Muscle layer of colon (tissue), 2 donors: ENCODE data around the gene EDIL3.

Source experiments
- H3K27ac ChIP-seq: one replicate; pipeline ENCODE4 v1.7.0; 2013; ENCODE audit warnings: low read depth, mild to moderate bottlenecking, low read length, moderate library complexity
- H3K27me3 ChIP-seq, 2 donors: one replicate each; pipeline ENCODE4 v1.7.0; 2013; ENCODE audit warnings: low read length in 2 of 2, mild to moderate bottlenecking in 2 of 2; ENCODE audit not compliant: insufficient read depth in 2 of 2, control insufficient read depth in 1 of 2
- H3K36me3 ChIP-seq: one replicate; pipeline ENCODE4 v1.7.0; 2013; ENCODE audit warnings: mild to moderate bottlenecking, low read length; ENCODE audit not compliant: insufficient read depth
- H3K4me1 ChIP-seq: one replicate; pipeline ENCODE4 v1.7.0; 2013; ENCODE audit warnings: mild to moderate bottlenecking, low read length; ENCODE audit not compliant: insufficient read depth
- H3K4me3 ChIP-seq, 2 donors: one replicate each; pipeline ENCODE4 v1.7.0; 2013; ENCODE audit warnings: low read length in 2 of 2, low read depth in 1 of 2, mild to moderate bottlenecking in 1 of 2, moderate library complexity in 1 of 2
- H3K9ac ChIP-seq: one replicate; pipeline ENCODE4 v1.7.0; 2013; ENCODE audit warnings: low read length
- H3K9me3 ChIP-seq: one replicate; pipeline ENCODE4 v1.7.0; 2013; ENCODE audit warnings: mild to moderate bottlenecking, low read length
- donor health status: abdominal sarcoma.
- donor health status: Adenocarcinoma of cecum.

EDIL3 gene

GRCh38 chr5:84274585-84275468 is 109.9 kb downstream of the EDIL3 start:
- H3K27me3 ChIP-seq, result no peaks in the 10 kb centered on the region
- no peaks in the 10 kb centered on the region for H3K9me3 ChIP-seq
- no peak overlapping the region for H3K27ac ChIP-seq
- no peaks in the 10 kb centered on the region for H3K36me3 ChIP-seq
- H3K4me1 ChIP-seq, result no peaks in the 10 kb centered on the region
- H3K4me3 ChIP-seq, result no peak overlapping the region
- H3K9ac ChIP-seq, result no peak overlapping the region

DNA sequence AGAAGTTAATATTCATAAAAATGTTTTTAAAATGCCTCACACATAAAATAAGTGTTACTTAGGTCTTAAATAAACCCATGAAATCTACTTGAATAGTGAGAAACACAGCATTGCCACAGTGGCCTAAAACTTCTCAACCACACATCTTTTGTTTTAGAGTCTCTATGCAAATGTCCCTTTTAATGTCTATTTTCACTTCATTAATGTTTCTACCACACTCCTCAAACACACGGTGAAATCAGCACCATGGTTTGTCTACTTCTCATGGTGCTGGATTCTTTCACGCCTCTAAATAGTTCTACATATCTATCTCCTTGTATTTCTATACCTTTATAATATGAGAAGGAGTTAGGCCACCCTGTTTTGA is 111.2 kb downstream of the EDIL3 start:
- no peak overlapping the region for H3K27ac ChIP-seq
- no peaks in the 10 kb centered on the region for H3K36me3 ChIP-seq

GRCh38 chr5:84272771-84273516 is 111.7 kb downstream of the EDIL3 start:
- Histone ChIP-seq H3K9ac (no peak overlapping the region), H3K27ac (no peak overlapping the region), H3K9me3 (no peaks in the 10 kb centered on the region), H3K4me3 (no peak overlapping the region), H3K36me3 (no peaks in the 10 kb centered on the region), H3K27me3 (no peaks in the 10 kb centered on the region), H3K4me1 (no peaks in the 10 kb centered on the region)

More for the DNA sequence above, 111.2 kb downstream of the EDIL3 start:
- Histone ChIP-seq H3K9me3 (no peaks in the 10 kb centered on the region), H3K27me3 (no peaks in the 10 kb centered on the region), H3K9ac (no peak overlapping the region), H3K4me1 (no peaks in the 10 kb centered on the region), H3K4me3 (no peak overlapping the region)

DNA sequence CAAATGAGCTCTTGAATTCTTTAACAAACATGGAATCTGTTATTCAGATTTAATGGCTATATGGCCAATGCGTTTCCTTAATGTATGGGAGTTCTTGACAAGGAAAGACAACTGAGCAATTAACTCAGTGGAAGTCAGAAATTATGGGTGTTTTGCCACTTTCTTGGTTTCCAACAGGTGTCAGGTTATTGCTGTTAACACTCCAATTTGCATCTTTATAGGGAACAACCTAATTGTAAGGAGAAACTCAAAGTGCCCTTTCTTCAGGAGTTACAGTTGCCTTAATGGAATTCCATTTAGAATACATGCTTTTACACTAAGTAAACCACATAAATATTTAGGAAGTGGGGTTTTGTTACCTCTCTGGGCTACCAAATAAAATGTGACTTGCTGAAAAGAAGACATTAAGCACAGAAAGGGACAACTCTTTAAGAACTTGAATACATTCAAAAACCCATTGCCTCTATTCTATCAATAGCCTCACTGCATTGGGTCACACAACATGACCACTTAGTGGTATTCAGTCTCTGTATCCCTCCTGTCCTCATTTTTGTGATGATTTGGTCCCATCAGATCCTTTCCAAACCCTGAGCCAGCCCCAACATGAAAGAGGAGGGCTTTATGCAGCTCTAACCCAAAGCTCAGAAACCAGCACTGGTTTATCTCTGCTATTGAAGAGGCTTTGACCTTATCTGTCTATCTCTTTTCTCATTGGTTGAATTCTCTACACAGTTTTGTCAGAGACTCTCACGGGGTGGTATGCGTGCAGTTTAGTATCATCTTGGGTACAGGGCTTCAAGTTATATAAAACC is 118.7 kb downstream of the EDIL3 start:
- Histone ChIP-seq H3K4me3 (no peak overlapping the region), H3K27ac (no peak overlapping the region), H3K9me3 (no peaks in the 10 kb centered on the region), H3K36me3 (no peaks in the 10 kb centered on the region), H3K4me1 (no peaks in the 10 kb centered on the region), H3K9ac (no peak overlapping the region), H3K27me3 (no peaks in the 10 kb centered on the region)

- H3K4me3 ChIP-seq, result no peak overlapping the region
- H3K36me3 ChIP-seq, result no peaks in the 10 kb centered on the region
- H3K27ac ChIP-seq, result no peak overlapping the region
- no peaks in the 10 kb centered on the region for H3K9me3 ChIP-seq
- no peaks in the 10 kb centered on the region for H3K27me3 ChIP-seq
- no peak overlapping the region for H3K9ac ChIP-seq
- H3K4me1 ChIP-seq, result no peaks in the 10 kb centered on the region
Measured at GRCh38 chr5:84265130-84265529, 119.5 kb downstream of the EDIL3 start.

- Histone ChIP-seq H3K27me3 (no peaks in the 10 kb centered on the region), H3K4me1 (no peaks in the 10 kb centered on the region), H3K36me3 (no peaks in the 10 kb centered on the region), H3K4me3 (no peak overlapping the region), H3K9ac (no peak overlapping the region), H3K27ac (no peak overlapping the region), H3K9me3 (no peaks in the 10 kb centered on the region)
Measured at GRCh38 chr5:84260939-84261338, 123.7 kb downstream of the EDIL3 start.

- no peaks in the 10 kb centered on the region for H3K36me3 ChIP-seq
- H3K4me1 ChIP-seq, result no peaks in the 10 kb centered on the region
- H3K9ac ChIP-seq, result no peak overlapping the region
- no peak overlapping the region for H3K27ac ChIP-seq
- no peaks in the 10 kb centered on the region for H3K27me3 ChIP-seq
- no peaks in the 10 kb centered on the region for H3K9me3 ChIP-seq
- no peak overlapping the region for H3K4me3 ChIP-seq
Measured at GRCh38 chr5:84260140-84260539, 124.5 kb downstream of the EDIL3 start.

GRCh38 chr5:84259283-84260045 is 125.2 kb downstream of the EDIL3 start:
- no peaks in the 10 kb centered on the region for H3K27me3 ChIP-seq
- H3K27ac ChIP-seq, result no peak overlapping the region
- no peak overlapping the region for H3K4me3 ChIP-seq
- no peaks in the 10 kb centered on the region for H3K36me3 ChIP-seq
- H3K9me3 ChIP-seq, result no peaks in the 10 kb centered on the region
- no peaks in the 10 kb centered on the region for H3K4me1 ChIP-seq
- no peak overlapping the region for H3K9ac ChIP-seq

- no peak overlapping the region for H3K27ac ChIP-seq
- no peaks in the 10 kb centered on the region for H3K9me3 ChIP-seq
- no peaks in the 10 kb centered on the region for H3K4me1 ChIP-seq
- H3K27me3 ChIP-seq, result no peaks in the 10 kb centered on the region
- no peaks in the 10 kb centered on the region for H3K36me3 ChIP-seq
- no peak overlapping the region for H3K4me3 ChIP-seq
- no peak overlapping the region for H3K9ac ChIP-seq
Measured at GRCh38 chr5:84257061-84257460, 127.6 kb downstream of the EDIL3 start.

GRCh38 chr5:84255315-84255714 is 129.4 kb downstream of the EDIL3 start:
- Histone ChIP-seq H3K9ac (no peak overlapping the region), H3K4me1 (no peaks in the 10 kb centered on the region), H3K4me3 (no peak overlapping the region), H3K27me3 (no peaks in the 10 kb centered on the region), H3K9me3 (no peaks in the 10 kb centered on the region), H3K27ac (no peak overlapping the region), H3K36me3 (no peaks in the 10 kb centered on the region)

DNA sequence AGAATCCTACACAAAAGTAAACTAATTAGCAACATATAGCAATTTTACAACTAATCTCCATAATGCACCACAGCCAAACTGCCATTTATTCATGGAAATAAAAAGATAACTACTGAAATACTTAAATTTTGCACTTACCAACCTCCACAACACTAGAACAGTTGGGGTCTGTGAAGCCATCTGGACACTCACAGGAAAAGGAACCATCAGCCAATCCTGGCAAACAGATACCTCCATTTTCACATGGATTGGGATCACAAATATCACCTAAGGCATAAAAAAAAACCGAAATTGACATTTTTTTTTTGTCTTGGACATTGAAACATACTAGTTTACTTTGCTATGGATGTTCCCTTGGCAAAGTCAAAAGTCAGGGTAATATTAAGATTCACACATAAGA is 130.7 kb downstream of the EDIL3 start:
- Histone ChIP-seq H3K4me1 (no peaks in the 10 kb centered on the region), H3K36me3 (no peaks in the 10 kb centered on the region), H3K27me3 (no peaks in the 10 kb centered on the region), H3K27ac (no peak overlapping the region), H3K9ac (no peak overlapping the region), H3K4me3 (no peak overlapping the region), H3K9me3 (no peaks in the 10 kb centered on the region)
